K562 (cell line): ENCODE results near the gene TLE3. TPM values are rescaled to one million over a fixed set of nuclear protein-coding genes. Genes with fewer than 3 reads are reported as not detected.
A peak's percentile ranks its signal among the peaks of the same experiment; 100 is the strongest.

Experiments
- ATAC-seq: fragments of 200-7000 bp; cut with Tn5 transposase; 3 replicates; pipeline ENCODE4 v1.9.1; 2020; ENCODE audit warnings: moderate library complexity
- BruUV-seq: library from RNA; stranded (reverse); fragments of 400-500 nt; replicated peaks from 2 replicates; lab custom pipeline; 2021; lab: Mats Ljungman, UMichigan
- CTCF ChIA-PET: fragments of 300-600 bp; formaldehyde crosslinking; extraction: SDS; loops from one replicate; lab custom pipeline; 2021; ENCODE audit warnings: low intra/inter-chr PET ratio; lab: Yijun Ruan, JAX
- POLR2A ChIA-PET: fragments of 300-600, 350-650 bp; sonication (Branson Sonifier 250); formaldehyde crosslinking; extraction: SDS; loops from one replicate; lab custom pipeline; 2021; ENCODE audit warnings: antibody characterized with exemption, inconsistent platforms; lab: Yijun Ruan, JAX
- DNase-seq, 4 experiments: peaks; one replicate each; pipeline versions ENCODE4 v3.0.0 to v3.0.0-alpha.2; 2011 to 2018; ENCODE audit warnings: low spot score in 3 of 4, mixed read lengths in 3 of 4; ENCODE audit errors: extremely low read depth in 1 of 4
- FAIRE-seq: peaks from 2 replicates; lab custom pipeline; 2011; peaks lifted over from hg19 to GRCh38; lab: Jason Lieb, UNC
- H2AFZ ChIP-seq: 2 replicates; pipeline ENCODE4 v1.6.0; 2011; ENCODE audit warnings: low read depth, low read length, control low read depth, inconsistent platforms
- H3K27ac ChIP-seq: fragments of 200-600 bp; 3 replicates; pipeline ENCODE4 v1.8.0; 2011; ENCODE audit warnings: low read depth, mild to moderate bottlenecking, control low read depth, inconsistent platforms, low read length, moderate library complexity, mixed read lengths; ENCODE audit errors: extremely low read depth
- H3K27me3 ChIP-seq, 2 experiments: fragments of 300-600 bp in 1 of 2; 2 replicates in 1 of 2; 3 replicates in 1 of 2; pipeline versions ENCODE4 v1.6.0 to v1.8.0; 2011; ENCODE audit warnings: inconsistent platforms in 2 of 2, low read length in 2 of 2, mild to moderate bottlenecking in 1 of 2, mixed read lengths in 1 of 2, moderate library complexity in 1 of 2; ENCODE audit not compliant: control insufficient read depth in 2 of 2, insufficient read depth in 2 of 2
- H3K36me3 ChIP-seq: fragments of 300-600 bp; 3 replicates; pipeline ENCODE4 v1.8.0; 2011; ENCODE audit warnings: mild to moderate bottlenecking, low read length, inconsistent platforms; ENCODE audit not compliant: control insufficient read depth, insufficient read depth
- H3K4me1 ChIP-seq, 2 experiments: fragments of 200-600 bp in 1 of 2; replicated peaks in 1 of 2; 2 replicates in 1 of 2; 3 replicates in 1 of 2; pipeline versions ENCODE4 v1.5.1 to v1.8.0; 2011; ENCODE audit warnings: inconsistent platforms in 2 of 2, low read length in 2 of 2, mild to moderate bottlenecking in 1 of 2, mixed read lengths in 1 of 2, moderate library complexity in 1 of 2; ENCODE audit not compliant: control insufficient read depth in 2 of 2, insufficient read depth in 2 of 2
- H3K4me2 ChIP-seq: 2 replicates; pipeline ENCODE4 v1.6.1; 2011; ENCODE audit warnings: low read length, control low read depth, inconsistent platforms, mixed read lengths; ENCODE audit not compliant: insufficient read depth
- H3K4me3 ChIP-seq: fragments of 200-600 bp; sonication (generic), shearing (Covaris generic); 2 replicates; pipeline ENCODE4 v1.5.1; 2016; ENCODE audit warnings: control low read depth, inconsistent platforms
- H3K79me2 ChIP-seq: fragments of 200-600 bp; 3 replicates; pipeline ENCODE4 v1.8.0; 2011; ENCODE audit warnings: low read length, inconsistent platforms; ENCODE audit not compliant: control insufficient read depth, insufficient read depth
- H3K9ac ChIP-seq, 2 experiments: 2 replicates each; pipeline versions ENCODE4 v1.6.0 to v1.6.1; 2011; ENCODE audit warnings: low read depth in 2 of 2, low read length in 2 of 2, control low read depth in 1 of 2, inconsistent platforms in 1 of 2, mild to moderate bottlenecking in 1 of 2, mixed read lengths in 1 of 2; ENCODE audit not compliant: insufficient read depth in 1 of 2
- H3K9me1 ChIP-seq: one replicate; pipeline ENCODE4 v1.6.0; 2011; ENCODE audit warnings: inconsistent platforms, mild to moderate bottlenecking, low read length, moderate library complexity; ENCODE audit not compliant: control insufficient read depth, insufficient read depth
- H3K9me3 ChIP-seq: replicated peaks from 2 replicates; pipeline ENCODE4 v1.5.1; 2011; ENCODE audit warnings: low read depth, low read length, inconsistent platforms; ENCODE audit not compliant: control insufficient read depth, insufficient read depth
- H4K20me1 ChIP-seq: replicated peaks from 2 replicates; pipeline ENCODE4 v1.6.1; 2011; ENCODE audit warnings: low read length, inconsistent platforms, mixed read lengths; ENCODE audit not compliant: control insufficient read depth, insufficient read depth
- NONO ChIP-seq, 2 experiments: fragments of 200-400 bp in 1 of 2; fragments of 450-650 bp in 1 of 2; formaldehyde crosslinking in 1 of 2; IDR thresholded peaks; 2 replicates each; pipeline ENCODE4 v1.6.1; 2017; ENCODE audit warnings: low read depth in 2 of 2, mild to moderate bottlenecking in 2 of 2, moderate library complexity in 2 of 2, low read length in 1 of 2
- POLR2G ChIP-seq: fragments of 200-400 bp; formaldehyde crosslinking; IDR thresholded peaks from 2 replicates; pipeline ENCODE4 v1.6.1; 2017; ENCODE audit warnings: low read depth, mild to moderate bottlenecking, antibody characterized with exemption, low read length, moderate library complexity
- ZFP36 ChIP-seq: fragments of 150-350 bp; IDR thresholded peaks from 2 replicates; pipeline ENCODE4 v1.6.1; 2018; ENCODE audit warnings: low read length, low read depth; ENCODE audit not compliant: partially characterized antibody
- WGBS: fragments of 100-300 bp; shearing (Covaris generic); methylation state at CpG from one replicate; pipeline ENCODE4 v1.1.6; 2016; ENCODE audit warnings: low coverage, mixed read lengths; ENCODE audit not compliant: insufficient coverage; ENCODE audit errors: missing lambda C conversion rate; 5-methylcytosine and 5-hydroxymethylcytosine counted together
- in situ Hi-C: fragments of 300-500 bp; cut with MboI; formaldehyde crosslinking; loops from 4 replicates; pipeline ENCODE4 v1.15.0; 2018; ENCODE audit warnings: inconsistent platforms, mixed read lengths
- intact Hi-C: fragments of 100-400 bp; cut with micrococcal nuclease; formaldehyde crosslinking; loops from 2 replicates; pipeline ENCODE4 v1.14.2; 2022
- polyA plus RNA-seq, 8 experiments: library from polyadenylated mRNA; depleted of rRNA in 4 of 8; stranded (reverse) in 5 of 8; unstranded in 3 of 8; fragments of >200 nt; fragmentation: Nextera tagmentation in 2 of 8; fragmentation: Illumina TruSeq in 1 of 8; extraction: Ambion mirVana in 2 of 8; extraction: Trizol in 1 of 8; gene quantifications; 2 replicates each; pipeline versions ENCODE4 v1.2.1 to v1.2.3, GENCODE V29; 2011 to 2014; ENCODE audit warnings: inconsistent platforms in 1 of 8, missing spikeins in 1 of 8
- total RNA-seq, 7 experiments: library from RNA; depleted of rRNA in 6 of 7; stranded (reverse); fragments of >200 nt in 6 of 7; fragmentation: Illumina TruSeq in 2 of 7; extraction: Trizol in 2 of 7; gene quantifications; 2 replicates each; pipeline versions ENCODE4 v1.2.1 to v1.2.3, GENCODE V29; 2011 to 2021; ENCODE audit warnings: low replicate concordance in 1 of 7

Gene TLE3
- total and polyA plus RNA-seq, 9 of the 15 experiments (the other 6 are each of a cell fraction or from before 2014, with no cell fraction given), result 1.5 to 84.2 (median 14.1) TPM

DNA sequence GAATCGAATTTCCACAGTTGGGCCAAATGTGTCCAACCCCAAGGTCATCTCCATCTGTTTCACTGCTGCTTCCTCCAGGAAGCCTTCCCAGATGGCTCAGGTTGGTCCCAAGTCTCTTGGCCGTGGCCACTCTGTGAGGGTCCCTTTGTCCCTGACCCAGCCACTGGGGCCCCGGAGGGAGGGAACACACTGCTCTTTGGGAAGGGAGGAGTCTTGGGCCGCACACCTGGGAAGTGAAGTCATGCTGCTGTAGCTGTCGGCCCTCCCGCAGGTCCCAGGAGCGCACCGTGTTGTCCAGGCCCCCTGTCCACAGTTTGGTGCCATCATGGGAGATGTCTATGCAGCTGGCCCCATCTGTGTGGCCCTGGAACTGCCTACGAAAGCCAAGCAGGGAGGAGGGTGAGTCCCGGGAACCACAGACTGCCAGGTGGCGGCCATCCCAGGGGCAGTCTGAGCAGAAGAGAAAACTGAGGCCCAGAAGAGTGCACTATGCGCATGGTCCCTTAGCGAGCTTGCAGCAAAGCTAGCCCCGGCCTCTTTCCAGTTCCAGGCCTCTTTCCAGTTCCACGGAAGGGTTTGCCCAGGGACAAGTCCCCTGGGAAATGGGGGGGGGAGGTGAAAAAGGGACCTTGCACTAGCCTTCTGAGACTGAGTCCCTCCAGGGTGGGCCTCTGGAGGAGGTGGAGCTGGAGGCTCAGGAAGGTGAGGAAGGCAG is 44.6 kb downstream of the TLE3 start:
- peak overlapping the region in 1 of 2 experiments; percentile 36; a peak in 1 of 4 replicates for H3K9ac ChIP-seq
- H3K27me3 ChIP-seq, result no peaks in the 10 kb centered on the region
- ATAC-seq (no peak), FAIRE-seq (no peak), DNase-seq (peak in 1 of 4 experiments; percentile 11)
- no peak overlapping the region for H3K4me3 ChIP-seq
- no peaks in the 10 kb centered on the region for H3K9me3 ChIP-seq
- H3K9me1 ChIP-seq, result no peaks in the 10 kb centered on the region
- no peak overlapping the region for H2AFZ ChIP-seq
- H3K27ac ChIP-seq, result no peak overlapping the region
- H3K79me2 ChIP-seq, result no peaks in the 10 kb centered on the region
- no peak overlapping the region for H3K4me2 ChIP-seq
- peaks cover 0 to 6% of the 10 kb centered on the region in 2 experiments; a peak in 2 of 5 replicates for H3K4me1 ChIP-seq
- 84% methylated on average over 13 of the region's 15 CpGs for WGBS
- intact Hi-C loops (no loop called here), in situ Hi-C loops (no loop called here)
- ChIA-PET POLR2A (interaction anchor here (1.4 kb wide), 1 partner anchor 14 kb away, joined by 3 read pairs; no protein-coding TSS in a partner anchor), CTCF (no interaction called here)
- H3K36me3 ChIP-seq, result peaks cover 92% of the 10 kb centered on the region; the same call in 2 of the 3 replicates
- TF ChIP-seq POLR2G (0 out of 2 replicates have a peak, but pooled peaks have one; percentile 33), ZFP36 (peak; percentile 86), NONO (IDR thresholded peaks at IDR 0.05; ENCODE audit: low read depth in 2 of 2, low read length in 1 of 2) (no peak)
- H4K20me1 ChIP-seq, result no peaks in the 10 kb centered on the region
- no TSS peak for BruUV-seq
